WTC11 (cell line): ENCODE measurements around the gene DUSP6. TPM values are rescaled to one million over a fixed set of nuclear protein-coding genes. Genes with fewer than 3 reads are reported as not detected.

Experiments
- ESRRA ChIP-seq: sonication (generic); formaldehyde crosslinking; IDR thresholded peaks from 2 replicates; pipeline ENCODE4 v1.8.1; 2022; ENCODE audit warnings: mild to moderate bottlenecking, missing genetic modification reagents, borderline replicate concordance
- ETV6 ChIP-seq: sonication (generic); formaldehyde crosslinking; IDR thresholded peaks from 2 replicates; pipeline ENCODE4 v1.8.1; 2022; ENCODE audit warnings: mild to moderate bottlenecking, missing genetic modification reagents
- FOXP1 ChIP-seq: sonication (generic); formaldehyde crosslinking; IDR thresholded peaks from 2 replicates; pipeline ENCODE4 v1.8.0; 2022; ENCODE audit warnings: missing genetic modification reagents, mild to moderate bottlenecking, moderate library complexity, borderline replicate concordance
- GTF2I ChIP-seq: fragments of 250-450 bp; sonication (Bioruptor Pico); conservative IDR thresholded peaks from 2 replicates; pipeline ENCODE4 v1.4.0; 2021; ENCODE audit warnings: mild to moderate bottlenecking
- MYBL2 ChIP-seq: sonication (generic); formaldehyde crosslinking; IDR thresholded peaks from 2 replicates; pipeline ENCODE4 v1.8.1; 2023; ENCODE audit warnings: mild to moderate bottlenecking, moderate library complexity, missing genetic modification reagents
- NFE2L1 ChIP-seq: sonication (generic); formaldehyde crosslinking; IDR thresholded peaks from 2 replicates; pipeline ENCODE4 v1.8.1; 2023; ENCODE audit warnings: missing genetic modification reagents
- NR2C2 ChIP-seq: sonication (generic); formaldehyde crosslinking; IDR thresholded peaks from 2 replicates; pipeline ENCODE4 v1.8.0; 2022; ENCODE audit warnings: mild to moderate bottlenecking, missing genetic modification reagents
- NR3C1 ChIP-seq: sonication (generic); formaldehyde crosslinking; conservative IDR thresholded peaks from 2 replicates; pipeline ENCODE4 v1.8.1; 2023; ENCODE audit warnings: low read depth, mild to moderate bottlenecking, missing genetic modification reagents
- SMAD3 ChIP-seq: sonication (generic); formaldehyde crosslinking; IDR thresholded peaks from 2 replicates; pipeline ENCODE4 v1.8.0; 2022; ENCODE audit warnings: missing genetic modification reagents, mild to moderate bottlenecking, borderline replicate concordance
- TEAD4 ChIP-seq: sonication (generic); formaldehyde crosslinking; IDR thresholded peaks from 2 replicates; pipeline ENCODE4 v1.8.0; 2022; ENCODE audit warnings: mild to moderate bottlenecking, missing genetic modification reagents
- ZNF138 ChIP-seq: sonication (generic); formaldehyde crosslinking; conservative IDR thresholded peaks from 2 replicates; pipeline ENCODE4 v1.8.1; 2022; ENCODE audit warnings: mild to moderate bottlenecking, moderate library complexity, missing genetic modification reagents
- ZNF396 ChIP-seq: fragments of 250-450 bp; sonication (Bioruptor Pico); IDR thresholded peaks from 2 replicates; pipeline ENCODE4 v1.8.0; 2021; ENCODE audit warnings: mild to moderate bottlenecking, moderate library complexity, borderline replicate concordance
- total RNA-seq: library from RNA; stranded (reverse); gene quantifications from 3 replicates; pipeline ENCODE4 v1.2.3, GENCODE V29; 2021
- TF ChIP-seq, protein P1 (sequence below): fragments of 250-450 bp; sonication (Bioruptor Pico); IDR thresholded peaks from 2 replicates; pipeline ENCODE4 v2.1.2; 2022; ENCODE audit warnings: mild to moderate bottlenecking, moderate library complexity
- TF ChIP-seq, protein P2 (sequence below): sonication (generic); formaldehyde crosslinking; IDR thresholded peaks from 2 replicates; pipeline ENCODE4 v1.8.0; 2022; ENCODE audit warnings: mild to moderate bottlenecking, missing genetic modification reagents
- TF ChIP-seq, protein P3 (sequence below): fragments of 250-450 bp; sonication (Bioruptor Pico); IDR thresholded peaks from 2 replicates; pipeline ENCODE4 v1.9.0; 2021; ENCODE audit warnings: mild to moderate bottlenecking, borderline replicate concordance
- TF ChIP-seq, protein P4 (sequence below): sonication (generic); formaldehyde crosslinking; conservative IDR thresholded peaks from 2 replicates; pipeline ENCODE4 v1.8.1; 2022; ENCODE audit warnings: mild to moderate bottlenecking, missing genetic modification reagents
- TF ChIP-seq, protein P5 (sequence below): sonication (generic); formaldehyde crosslinking; IDR thresholded peaks from 2 replicates; pipeline ENCODE4 v1.8.0; 2022; ENCODE audit warnings: mild to moderate bottlenecking, missing genetic modification reagents
- TF ChIP-seq, protein P6 (sequence below): fragments of 250-450 bp; sonication (Bioruptor Pico); IDR thresholded peaks from 2 replicates; pipeline ENCODE4 v1.9.0; 2021; ENCODE audit warnings: mild to moderate bottlenecking
- TF ChIP-seq, protein P7 (sequence below): sonication (generic); formaldehyde crosslinking; IDR thresholded peaks from 2 replicates; pipeline ENCODE4 v1.8.1; 2023; ENCODE audit warnings: mild to moderate bottlenecking, missing genetic modification reagents

The DUSP6 gene
- total RNA-seq, 1 experiment from 2014 or later = 245 TPM

DNA sequence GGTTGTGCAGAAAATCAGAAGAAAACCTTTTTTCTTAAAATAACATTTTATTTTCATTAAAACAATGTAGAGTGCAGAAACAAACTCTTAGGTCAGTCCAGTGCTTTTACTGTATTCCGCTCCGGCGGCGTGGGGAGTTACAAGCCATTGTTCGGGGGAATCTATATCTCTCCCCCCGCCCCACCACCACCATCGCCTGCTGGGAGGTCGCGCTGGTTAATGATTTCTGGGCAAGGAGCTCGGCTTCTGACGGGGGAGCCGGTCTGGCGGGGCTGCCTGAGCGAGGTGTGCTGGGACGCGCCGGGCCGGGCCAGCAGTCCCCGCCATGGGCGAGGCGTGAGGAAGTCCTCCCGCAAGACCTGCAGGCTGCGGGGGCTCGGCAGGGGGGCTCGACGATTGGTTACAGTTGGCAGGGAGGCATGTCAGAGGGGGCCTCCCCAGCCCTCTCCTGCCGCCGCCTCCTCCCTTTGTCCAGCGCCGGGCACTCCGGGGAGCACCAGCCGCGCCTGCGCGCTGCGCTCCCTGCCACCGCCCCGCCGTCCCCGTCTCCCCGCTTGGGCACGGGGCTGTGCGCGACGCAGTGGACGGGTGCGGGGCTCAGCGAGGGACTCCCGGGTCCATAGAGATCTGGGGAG is 1.0 kb upstream of the DUSP6 start (continued):
- TF ChIP-seq, protein P1, sequence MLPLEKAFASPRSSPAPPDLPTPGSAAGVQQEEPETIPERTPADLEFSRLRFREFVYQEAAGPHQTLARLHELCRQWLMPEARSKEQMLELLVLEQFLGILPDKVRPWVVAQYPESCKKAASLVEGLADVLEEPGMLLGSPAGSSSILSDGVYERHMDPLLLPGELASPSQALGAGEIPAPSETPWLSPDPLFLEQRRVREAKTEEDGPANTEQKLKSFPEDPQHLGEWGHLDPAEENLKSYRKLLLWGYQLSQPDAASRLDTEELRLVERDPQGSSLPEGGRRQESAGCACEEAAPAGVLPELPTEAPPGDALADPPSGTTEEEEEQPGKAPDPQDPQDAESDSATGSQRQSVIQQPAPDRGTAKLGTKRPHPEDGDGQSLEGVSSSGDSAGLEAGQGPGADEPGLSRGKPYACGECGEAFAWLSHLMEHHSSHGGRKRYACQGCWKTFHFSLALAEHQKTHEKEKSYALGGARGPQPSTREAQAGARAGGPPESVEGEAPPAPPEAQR (CRISPR knock-in tag) = no peak
- TF ChIP-seq ZNF138 (CRISPR knock-in tag) (no peak), FOXP1 (CRISPR knock-in tag) (0 out of 2 replicates have a peak, but pooled peaks have one; percentile 54), ESRRA (CRISPR knock-in tag) (no peak; the same call in 1 of the 2 replicates), NR2C2 (CRISPR knock-in tag) (no peak), ETV6 (CRISPR knock-in tag) (no peak), ZNF396 (CRISPR knock-in tag) (no peak), GTF2I (CRISPR knock-in tag) (no peak), MYBL2 (CRISPR knock-in tag) (peak; percentile 66; the same call in 1 of the 2 replicates), TEAD4 (CRISPR knock-in tag) (no peak), NFE2L1 (CRISPR knock-in tag) (no peak), NR3C1 (CRISPR knock-in tag) (no peak), SMAD3 (CRISPR knock-in tag) (no peak)
- TF ChIP-seq, protein P2, sequence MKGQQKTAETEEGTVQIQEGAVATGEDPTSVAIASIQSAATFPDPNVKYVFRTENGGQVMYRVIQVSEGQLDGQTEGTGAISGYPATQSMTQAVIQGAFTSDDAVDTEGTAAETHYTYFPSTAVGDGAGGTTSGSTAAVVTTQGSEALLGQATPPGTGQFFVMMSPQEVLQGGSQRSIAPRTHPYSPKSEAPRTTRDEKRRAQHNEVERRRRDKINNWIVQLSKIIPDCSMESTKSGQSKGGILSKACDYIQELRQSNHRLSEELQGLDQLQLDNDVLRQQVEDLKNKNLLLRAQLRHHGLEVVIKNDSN (CRISPR knock-in tag) = no peak; the same call in 1 of the 2 replicates
- TF ChIP-seq, protein P3, sequence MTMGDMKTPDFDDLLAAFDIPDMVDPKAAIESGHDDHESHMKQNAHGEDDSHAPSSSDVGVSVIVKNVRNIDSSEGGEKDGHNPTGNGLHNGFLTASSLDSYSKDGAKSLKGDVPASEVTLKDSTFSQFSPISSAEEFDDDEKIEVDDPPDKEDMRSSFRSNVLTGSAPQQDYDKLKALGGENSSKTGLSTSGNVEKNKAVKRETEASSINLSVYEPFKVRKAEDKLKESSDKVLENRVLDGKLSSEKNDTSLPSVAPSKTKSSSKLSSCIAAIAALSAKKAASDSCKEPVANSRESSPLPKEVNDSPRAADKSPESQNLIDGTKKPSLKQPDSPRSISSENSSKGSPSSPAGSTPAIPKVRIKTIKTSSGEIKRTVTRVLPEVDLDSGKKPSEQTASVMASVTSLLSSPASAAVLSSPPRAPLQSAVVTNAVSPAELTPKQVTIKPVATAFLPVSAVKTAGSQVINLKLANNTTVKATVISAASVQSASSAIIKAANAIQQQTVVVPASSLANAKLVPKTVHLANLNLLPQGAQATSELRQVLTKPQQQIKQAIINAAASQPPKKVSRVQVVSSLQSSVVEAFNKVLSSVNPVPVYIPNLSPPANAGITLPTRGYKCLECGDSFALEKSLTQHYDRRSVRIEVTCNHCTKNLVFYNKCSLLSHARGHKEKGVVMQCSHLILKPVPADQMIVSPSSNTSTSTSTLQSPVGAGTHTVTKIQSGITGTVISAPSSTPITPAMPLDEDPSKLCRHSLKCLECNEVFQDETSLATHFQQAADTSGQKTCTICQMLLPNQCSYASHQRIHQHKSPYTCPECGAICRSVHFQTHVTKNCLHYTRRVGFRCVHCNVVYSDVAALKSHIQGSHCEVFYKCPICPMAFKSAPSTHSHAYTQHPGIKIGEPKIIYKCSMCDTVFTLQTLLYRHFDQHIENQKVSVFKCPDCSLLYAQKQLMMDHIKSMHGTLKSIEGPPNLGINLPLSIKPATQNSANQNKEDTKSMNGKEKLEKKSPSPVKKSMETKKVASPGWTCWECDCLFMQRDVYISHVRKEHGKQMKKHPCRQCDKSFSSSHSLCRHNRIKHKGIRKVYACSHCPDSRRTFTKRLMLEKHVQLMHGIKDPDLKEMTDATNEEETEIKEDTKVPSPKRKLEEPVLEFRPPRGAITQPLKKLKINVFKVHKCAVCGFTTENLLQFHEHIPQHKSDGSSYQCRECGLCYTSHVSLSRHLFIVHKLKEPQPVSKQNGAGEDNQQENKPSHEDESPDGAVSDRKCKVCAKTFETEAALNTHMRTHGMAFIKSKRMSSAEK (CRISPR knock-in tag) = no peak
- TF ChIP-seq, protein P4, sequence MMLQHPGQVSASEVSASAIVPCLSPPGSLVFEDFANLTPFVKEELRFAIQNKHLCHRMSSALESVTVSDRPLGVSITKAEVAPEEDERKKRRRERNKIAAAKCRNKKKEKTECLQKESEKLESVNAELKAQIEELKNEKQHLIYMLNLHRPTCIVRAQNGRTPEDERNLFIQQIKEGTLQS (CRISPR knock-in tag) = no peak
- TF ChIP-seq, protein P5, sequence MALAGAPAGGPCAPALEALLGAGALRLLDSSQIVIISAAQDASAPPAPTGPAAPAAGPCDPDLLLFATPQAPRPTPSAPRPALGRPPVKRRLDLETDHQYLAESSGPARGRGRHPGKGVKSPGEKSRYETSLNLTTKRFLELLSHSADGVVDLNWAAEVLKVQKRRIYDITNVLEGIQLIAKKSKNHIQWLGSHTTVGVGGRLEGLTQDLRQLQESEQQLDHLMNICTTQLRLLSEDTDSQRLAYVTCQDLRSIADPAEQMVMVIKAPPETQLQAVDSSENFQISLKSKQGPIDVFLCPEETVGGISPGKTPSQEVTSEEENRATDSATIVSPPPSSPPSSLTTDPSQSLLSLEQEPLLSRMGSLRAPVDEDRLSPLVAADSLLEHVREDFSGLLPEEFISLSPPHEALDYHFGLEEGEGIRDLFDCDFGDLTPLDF (CRISPR knock-in tag) = 0 out of 2 replicates have a peak, but pooled peaks have one; percentile 61
- TF ChIP-seq, protein P6, sequence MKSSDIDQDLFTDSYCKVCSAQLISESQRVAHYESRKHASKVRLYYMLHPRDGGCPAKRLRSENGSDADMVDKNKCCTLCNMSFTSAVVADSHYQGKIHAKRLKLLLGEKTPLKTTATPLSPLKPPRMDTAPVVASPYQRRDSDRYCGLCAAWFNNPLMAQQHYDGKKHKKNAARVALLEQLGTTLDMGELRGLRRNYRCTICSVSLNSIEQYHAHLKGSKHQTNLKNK (CRISPR knock-in tag) = no peak
- TF ChIP-seq, protein P7, sequence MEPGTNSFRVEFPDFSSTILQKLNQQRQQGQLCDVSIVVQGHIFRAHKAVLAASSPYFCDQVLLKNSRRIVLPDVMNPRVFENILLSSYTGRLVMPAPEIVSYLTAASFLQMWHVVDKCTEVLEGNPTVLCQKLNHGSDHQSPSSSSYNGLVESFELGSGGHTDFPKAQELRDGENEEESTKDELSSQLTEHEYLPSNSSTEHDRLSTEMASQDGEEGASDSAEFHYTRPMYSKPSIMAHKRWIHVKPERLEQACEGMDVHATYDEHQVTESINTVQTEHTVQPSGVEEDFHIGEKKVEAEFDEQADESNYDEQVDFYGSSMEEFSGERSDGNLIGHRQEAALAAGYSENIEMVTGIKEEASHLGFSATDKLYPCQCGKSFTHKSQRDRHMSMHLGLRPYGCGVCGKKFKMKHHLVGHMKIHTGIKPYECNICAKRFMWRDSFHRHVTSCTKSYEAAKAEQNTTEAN (CRISPR knock-in tag) = 0 out of 2 replicates have a peak, but pooled peaks have one; percentile 14
